HEK293T (cell line): ENCODE data around the gene ARHGEF35.
"Not testable (repeated sequence)": the region's sequence is repeated elsewhere in the genome, so short reads cannot be mapped to it uniquely, and the experiment has no call there.

ENCODE experiments used
- ARNT ChIP-seq: fragments of 450-650 bp; IDR thresholded peaks from 2 replicates; pipeline ENCODE4 v1.6.1; 2017; ENCODE audit warnings: mild to moderate bottlenecking
- CTBP1 ChIP-seq: fragments of 450-650 bp; IDR thresholded peaks from 2 replicates; pipeline ENCODE4 v1.6.1; 2016; ENCODE audit warnings: borderline replicate concordance
- FOXA1 ChIP-seq: fragments of 450-650 bp; IDR thresholded peaks from 2 replicates; pipeline ENCODE4 v1.6.1; 2016; ENCODE audit warnings: mild to moderate bottlenecking
- FOXK2 ChIP-seq: fragments of 450-650 bp; IDR thresholded peaks from 2 replicates; pipeline ENCODE4 v1.6.1; 2016; ENCODE audit warnings: mild to moderate bottlenecking
- FOXM1 ChIP-seq: fragments of 450-650 bp; IDR thresholded peaks from 2 replicates; pipeline ENCODE4 v1.6.1; 2017; ENCODE audit warnings: mild to moderate bottlenecking, borderline replicate concordance
- NFRKB ChIP-seq: fragments of 450-650 bp; IDR thresholded peaks from 2 replicates; pipeline ENCODE4 v1.6.1; 2016; ENCODE audit warnings: mild to moderate bottlenecking, moderate library complexity
- SP1 ChIP-seq: fragments of 450-650 bp; IDR thresholded peaks from 2 replicates; pipeline ENCODE4 v1.6.1; 2017
- TARDBP ChIP-seq: fragments of 450-650 bp; IDR thresholded peaks from 2 replicates; pipeline ENCODE4 v1.6.1; 2016
- ZNF384 ChIP-seq: fragments of 450-650 bp; IDR thresholded peaks from 2 replicates; pipeline ENCODE4 v1.6.1; 2016

- TF ChIP-seq TARDBP, ZNF384, NFRKB, ARNT, FOXA1, FOXK2, CTBP1, FOXM1, SP1: not testable (repeated sequence)
These were observed 35.4 kb upstream of the ARHGEF35 start for GRCh38 chr7:144231027-144231426.
